ENCODE results near the gene FBXO22. TPM values are rescaled to one million over a fixed set of nuclear protein-coding genes. Genes with fewer than 3 reads are reported as not detected.

FBXO22 gene
- total and polyA plus RNA-seq, 2 donors (not counting 1 experiment from before 2014, with no cell fraction given), result 27.0 to 75.6 TPM

DNA sequence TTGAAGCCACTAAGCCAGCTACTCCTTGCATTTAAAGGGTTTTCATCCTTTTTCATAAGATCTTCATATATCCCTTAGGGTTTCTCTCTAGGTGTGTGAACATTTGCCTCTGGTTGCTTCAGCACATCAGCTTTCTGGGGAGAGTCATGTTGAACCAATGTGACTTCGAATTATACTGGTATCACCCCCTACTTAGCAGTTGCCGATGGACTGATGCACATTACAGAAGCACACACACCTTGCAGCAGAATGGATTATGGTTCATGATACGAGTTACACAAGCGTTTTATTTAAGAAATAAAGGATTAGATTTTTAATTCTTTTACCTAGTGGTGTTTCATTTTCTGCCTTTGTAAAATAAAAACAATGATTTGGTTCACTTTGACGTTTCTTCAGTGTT, 39.6 kb downstream of the FBXO22 start:
- Histone ChIP-seq H2AFZ (ENCODE audit: low read length) (no peak overlapping the region), H3K27me3 (ENCODE audit: control insufficient read depth, insufficient read depth, low read length) (no peaks in the 10 kb centered on the region), H3K4me1 (ENCODE audit: control insufficient read depth, extremely low read depth, insufficient read depth, low read length) (peaks cover 4% of the 10 kb centered on the region), H3K36me3 (ENCODE audit: control insufficient read depth, insufficient read depth, low read length) (no peaks in the 10 kb centered on the region), H4K20me1 (ENCODE audit: control insufficient read depth, extremely low read depth, insufficient read depth, low read length) (no peaks in the 10 kb centered on the region), H3K79me2 (ENCODE audit: control insufficient read depth, insufficient read depth, low read length) (no peaks in the 10 kb centered on the region), H3K27ac (ENCODE audit: insufficient read depth, low read length) (no peak overlapping the region), H3K9ac (ENCODE audit: insufficient read depth, low read length) (no peak overlapping the region), H3K4me3 (replicated peaks in 1 of 4; ENCODE audit: control extremely low read depth in 1 of 4, insufficient read depth in 1 of 4, low read depth in 3 of 4, low read length in 4 of 4) (no peak overlapping the region), H3K4me2 (ENCODE audit: extremely low read depth, insufficient read depth, low read length) (no peak overlapping the region), H3K9me3 (ENCODE audit: control insufficient read depth, insufficient read depth, low read depth, low read length) (no peaks in the 10 kb centered on the region)
- TF ChIP-seq CTCF (conservative IDR thresholded peaks at IDR 0.05 in 1 of 2, IDR thresholded peaks at IDR 0.05 in 1 of 2; ENCODE audit: low read depth in 1 of 2, low read length in 2 of 2) (no peak), EZH2 (IDR thresholded peaks at IDR 0.05; ENCODE audit: low read length, missing control alignments) (no peak)
- no peak for DNase-seq (ENCODE audit: low read depth in 2 of 2)

DNA sequence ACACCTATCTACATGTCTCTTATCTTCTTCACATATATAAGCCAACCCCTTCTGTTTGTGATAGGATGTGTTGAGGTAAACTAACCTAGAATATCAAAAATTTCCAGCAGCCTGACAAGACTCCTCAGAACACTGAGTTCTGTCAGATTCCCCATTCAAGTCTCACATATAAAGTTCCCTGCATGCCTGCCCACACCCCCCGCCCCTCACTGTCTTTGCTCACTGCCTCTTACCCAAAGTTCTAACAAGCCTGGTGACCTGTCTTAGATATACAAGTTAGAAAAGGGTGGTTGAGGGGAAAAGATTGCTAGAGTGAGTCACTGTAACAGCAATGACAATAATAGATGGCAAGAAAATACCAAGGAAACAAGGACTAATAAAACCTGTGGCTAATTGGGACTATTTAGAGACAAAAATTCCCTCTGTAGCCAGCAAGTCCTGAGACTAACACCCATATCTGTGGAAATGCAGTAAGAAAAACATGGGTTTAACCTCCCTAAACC, 40.1 kb downstream of the FBXO22 start:
- Histone ChIP-seq H3K9me3 (ENCODE audit: control insufficient read depth, insufficient read depth, low read depth, low read length) (no peaks in the 10 kb centered on the region), H3K9ac (ENCODE audit: insufficient read depth, low read length) (no peak overlapping the region), H4K20me1 (ENCODE audit: control insufficient read depth, extremely low read depth, insufficient read depth, low read length) (no peaks in the 10 kb centered on the region), H3K36me3 (ENCODE audit: control insufficient read depth, insufficient read depth, low read length) (no peaks in the 10 kb centered on the region), H3K4me1 (ENCODE audit: control insufficient read depth, extremely low read depth, insufficient read depth, low read length) (peaks cover 4% of the 10 kb centered on the region), H3K27ac (ENCODE audit: insufficient read depth, low read length) (no peak overlapping the region), H3K27me3 (ENCODE audit: control insufficient read depth, insufficient read depth, low read length) (no peaks in the 10 kb centered on the region), H3K4me3 (replicated peaks in 1 of 4; ENCODE audit: control extremely low read depth in 1 of 4, insufficient read depth in 1 of 4, low read depth in 3 of 4, low read length in 4 of 4) (no peak overlapping the region), H3K4me2 (ENCODE audit: extremely low read depth, insufficient read depth, low read length) (no peak overlapping the region), H3K79me2 (ENCODE audit: control insufficient read depth, insufficient read depth, low read length) (no peaks in the 10 kb centered on the region), H2AFZ (ENCODE audit: low read length) (no peak overlapping the region)
- TF ChIP-seq CTCF (conservative IDR thresholded peaks at IDR 0.05 in 1 of 2, IDR thresholded peaks at IDR 0.05 in 1 of 2; ENCODE audit: low read depth in 1 of 2, low read length in 2 of 2) (no peak), EZH2 (IDR thresholded peaks at IDR 0.05; ENCODE audit: low read length, missing control alignments) (no peak)
- peak in 1 of 2 donors; percentile 48 for DNase-seq (ENCODE audit: low read depth in 2 of 2)

DNA sequence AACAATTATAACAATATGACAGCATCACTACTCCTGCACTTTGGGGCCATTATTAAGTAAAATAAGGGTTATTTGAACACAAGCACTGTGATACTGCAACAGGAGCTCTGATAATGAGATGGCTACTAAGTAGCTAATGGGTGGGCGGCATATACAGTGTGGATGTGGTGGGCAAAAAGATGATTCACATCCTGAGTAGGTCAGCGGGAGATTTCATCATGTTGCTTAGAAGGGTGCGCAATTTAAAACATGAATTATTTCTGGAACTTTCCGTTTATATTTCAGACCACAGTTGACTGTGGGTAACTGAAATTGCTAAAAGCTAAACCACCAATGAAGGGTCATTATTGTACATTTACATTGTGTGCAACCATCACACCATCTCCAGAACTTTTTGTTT, 42.3 kb downstream of the FBXO22 start:
- Histone ChIP-seq H3K4me2 (ENCODE audit: extremely low read depth, insufficient read depth, low read length) (no peak overlapping the region), H3K9ac (ENCODE audit: insufficient read depth, low read length) (no peak overlapping the region), H3K79me2 (ENCODE audit: control insufficient read depth, insufficient read depth, low read length) (no peaks in the 10 kb centered on the region), H3K27me3 (ENCODE audit: control insufficient read depth, insufficient read depth, low read length) (no peaks in the 10 kb centered on the region), H3K36me3 (ENCODE audit: control insufficient read depth, insufficient read depth, low read length) (no peaks in the 10 kb centered on the region), H3K27ac (ENCODE audit: insufficient read depth, low read length) (no peak overlapping the region), H4K20me1 (ENCODE audit: control insufficient read depth, extremely low read depth, insufficient read depth, low read length) (no peaks in the 10 kb centered on the region), H3K4me1 (ENCODE audit: control insufficient read depth, extremely low read depth, insufficient read depth, low read length) (peaks cover 4% of the 10 kb centered on the region), H2AFZ (ENCODE audit: low read length) (no peak overlapping the region), H3K9me3 (ENCODE audit: control insufficient read depth, insufficient read depth, low read depth, low read length) (no peaks in the 10 kb centered on the region), H3K4me3 (replicated peaks in 1 of 4; ENCODE audit: control extremely low read depth in 1 of 4, insufficient read depth in 1 of 4, low read depth in 3 of 4, low read length in 4 of 4) (no peak overlapping the region)
- TF ChIP-seq CTCF (conservative IDR thresholded peaks at IDR 0.05 in 1 of 2, IDR thresholded peaks at IDR 0.05 in 1 of 2; ENCODE audit: low read depth in 1 of 2, low read length in 2 of 2), result no peak
- TF ChIP-seq EZH2 (IDR thresholded peaks at IDR 0.05; ENCODE audit: low read length, missing control alignments), result no peak
- DNase-seq (ENCODE audit: low read depth in 2 of 2), result peak; percentile 67 to 85
